Measurements from ENCODE around the gene PTDSS2. TPM values are rescaled to one million over a fixed set of nuclear protein-coding genes. Genes with fewer than 3 reads are reported as not detected.

PTDSS2 gene
- total and polyA plus RNA-seq, 2 of the 13 experiments (the other 11 are each of a cell fraction or from before 2014, with no cell fraction given) = 21.7 to 26.4 TPM

- TF ChIP-seq NAIF1 (CRISPR knock-in tag; IDR thresholded peaks at IDR 0.05; ENCODE audit: borderline replicate concordance) (no peak), CTCF (CRISPR knock-in tag; IDR thresholded peaks at IDR 0.05) (no peak), GLMP (CRISPR knock-in tag; IDR thresholded peaks at IDR 0.05; ENCODE audit: borderline replicate concordance) (no peak), NFKB2 (CRISPR knock-in tag; IDR thresholded peaks at IDR 0.05; ENCODE audit: borderline replicate concordance) (no peak), ZNF30 (CRISPR knock-in tag; IDR thresholded peaks at IDR 0.05) (no peak), GATAD1 (CRISPR knock-in tag; IDR thresholded peaks at IDR 0.05) (no peak), ARNT (IDR thresholded peaks at IDR 0.05) (no peak), ZFP36L1 (CRISPR knock-in tag; IDR thresholded peaks at IDR 0.05) (0 out of 2 replicates have a peak, but pooled peaks have one; percentile 41), PREB (CRISPR knock-in tag; IDR thresholded peaks at IDR 0.05) (no peak), SNRNP70 (IDR thresholded peaks at IDR 0.05; ENCODE audit: low read depth, low read length) (no peak), SP1 (IDR thresholded peaks at IDR 0.05) (no peak), SP1 (CRISPR knock-in tag; IDR thresholded peaks at IDR 0.05) (0 out of 2 replicates have a peak, but pooled peaks have one; percentile 11), SAP130 (CRISPR knock-in tag; IDR thresholded peaks at IDR 0.05; ENCODE audit: low read depth) (peak; percentile 52), ZBTB26 (CRISPR knock-in tag; IDR thresholded peaks at IDR 0.05; ENCODE audit: borderline replicate concordance) (no peak), ATF5 (CRISPR knock-in tag; IDR thresholded peaks at IDR 0.05; ENCODE audit: low read depth) (no peak), RXRA (CRISPR knock-in tag; IDR thresholded peaks at IDR 0.05) (peak; percentile 43; the same call in 1 of the 2 replicates), ZSCAN30 (CRISPR knock-in tag; IDR thresholded peaks at IDR 0.05) (no peak), FLYWCH1 (CRISPR knock-in tag; IDR thresholded peaks at IDR 0.05) (no peak), ZNF3 (CRISPR knock-in tag; IDR thresholded peaks at IDR 0.05) (no peak), SIX1 (CRISPR knock-in tag; IDR thresholded peaks at IDR 0.05; ENCODE audit: borderline replicate concordance) (no peak)
Observed at GRCh38 chr11:445765-446588, 4.1 kb upstream of the PTDSS2 start (continued).
